PFSK-1 (cell line): Measurements from ENCODE around the gene EIF5A.

Source experiments
- FOXP2 ChIP-seq: optimal IDR thresholded peaks from 2 replicates; pipeline ENCODE3; 2011; ENCODE audit warnings: borderline replicate concordance, control low read depth, inconsistent platforms; ENCODE audit not compliant: insufficient read depth; ENCODE audit errors: extremely low read length, extremely low read depth
- POLR2AphosphoS5 ChIP-seq: IDR thresholded peaks from 2 replicates; pipeline ENCODE4 v1.6.1; 2012; ENCODE audit warnings: low read depth, mild to moderate bottlenecking, control low read depth, low read length, moderate library complexity
- SIN3A ChIP-seq: IDR thresholded peaks from 2 replicates; pipeline ENCODE4 v1.6.1; 2012; ENCODE audit warnings: mild to moderate bottlenecking, low read length, moderate library complexity, borderline replicate concordance; ENCODE audit not compliant: insufficient read depth
- TAF1 ChIP-seq: IDR thresholded peaks from 2 replicates; pipeline ENCODE4 v1.6.1; 2012; ENCODE audit warnings: low read length, control low read depth, borderline replicate concordance; ENCODE audit not compliant: insufficient read depth
- TF ChIP-seq, protein P1 (sequence below), 2 experiments: IDR thresholded peaks; 2 replicates each; pipeline versions ENCODE4 v1.6.1 to v1.8.0; 2011 to 2012; ENCODE audit warnings: low read depth in 2 of 2, low read length in 2 of 2, control low read depth in 1 of 2, inconsistent platforms in 1 of 2, mild to moderate bottlenecking in 1 of 2, moderate library complexity in 1 of 2; ENCODE audit not compliant: insufficient read depth in 1 of 2

The EIF5A gene

DNA sequence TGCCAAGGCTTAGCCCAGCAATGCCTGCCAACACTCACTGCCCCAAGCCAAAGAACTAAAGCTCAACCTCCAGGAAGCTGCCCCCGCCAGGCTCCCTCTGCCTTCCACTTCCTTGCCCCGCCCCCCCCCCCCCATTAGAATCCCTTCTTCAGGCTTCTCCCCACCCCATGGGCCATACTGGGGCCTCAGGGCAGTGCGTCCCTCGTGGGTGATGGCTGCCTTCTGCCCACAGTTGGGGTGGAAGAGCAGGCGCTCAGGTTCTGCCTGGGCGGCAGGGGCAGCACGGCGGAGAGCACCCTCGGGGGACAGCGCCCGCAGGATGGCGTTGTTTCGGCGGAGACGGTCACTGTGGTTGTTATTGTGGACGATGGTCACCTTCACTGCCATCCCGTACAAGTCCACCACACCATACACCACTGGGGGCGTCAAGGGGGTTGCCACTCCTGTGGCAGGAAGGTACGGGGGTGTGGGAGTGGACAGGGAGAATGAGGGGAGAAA, 17.7 kb downstream of the EIF5A start:
- TF ChIP-seq FOXP2: no peak
- TF ChIP-seq, protein P1, sequence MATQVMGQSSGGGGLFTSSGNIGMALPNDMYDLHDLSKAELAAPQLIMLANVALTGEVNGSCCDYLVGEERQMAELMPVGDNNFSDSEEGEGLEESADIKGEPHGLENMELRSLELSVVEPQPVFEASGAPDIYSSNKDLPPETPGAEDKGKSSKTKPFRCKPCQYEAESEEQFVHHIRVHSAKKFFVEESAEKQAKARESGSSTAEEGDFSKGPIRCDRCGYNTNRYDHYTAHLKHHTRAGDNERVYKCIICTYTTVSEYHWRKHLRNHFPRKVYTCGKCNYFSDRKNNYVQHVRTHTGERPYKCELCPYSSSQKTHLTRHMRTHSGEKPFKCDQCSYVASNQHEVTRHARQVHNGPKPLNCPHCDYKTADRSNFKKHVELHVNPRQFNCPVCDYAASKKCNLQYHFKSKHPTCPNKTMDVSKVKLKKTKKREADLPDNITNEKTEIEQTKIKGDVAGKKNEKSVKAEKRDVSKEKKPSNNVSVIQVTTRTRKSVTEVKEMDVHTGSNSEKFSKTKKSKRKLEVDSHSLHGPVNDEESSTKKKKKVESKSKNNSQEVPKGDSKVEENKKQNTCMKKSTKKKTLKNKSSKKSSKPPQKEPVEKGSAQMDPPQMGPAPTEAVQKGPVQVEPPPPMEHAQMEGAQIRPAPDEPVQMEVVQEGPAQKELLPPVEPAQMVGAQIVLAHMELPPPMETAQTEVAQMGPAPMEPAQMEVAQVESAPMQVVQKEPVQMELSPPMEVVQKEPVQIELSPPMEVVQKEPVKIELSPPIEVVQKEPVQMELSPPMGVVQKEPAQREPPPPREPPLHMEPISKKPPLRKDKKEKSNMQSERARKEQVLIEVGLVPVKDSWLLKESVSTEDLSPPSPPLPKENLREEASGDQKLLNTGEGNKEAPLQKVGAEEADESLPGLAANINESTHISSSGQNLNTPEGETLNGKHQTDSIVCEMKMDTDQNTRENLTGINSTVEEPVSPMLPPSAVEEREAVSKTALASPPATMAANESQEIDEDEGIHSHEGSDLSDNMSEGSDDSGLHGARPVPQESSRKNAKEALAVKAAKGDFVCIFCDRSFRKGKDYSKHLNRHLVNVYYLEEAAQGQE (IDR thresholded peaks at IDR 0.05; ENCODE audit: insufficient read depth in 1 of 2, low read depth in 2 of 2, low read length in 2 of 2): no peak
- no peak for TF ChIP-seq SIN3A
- no peak for TF ChIP-seq POLR2AphosphoS5

DNA sequence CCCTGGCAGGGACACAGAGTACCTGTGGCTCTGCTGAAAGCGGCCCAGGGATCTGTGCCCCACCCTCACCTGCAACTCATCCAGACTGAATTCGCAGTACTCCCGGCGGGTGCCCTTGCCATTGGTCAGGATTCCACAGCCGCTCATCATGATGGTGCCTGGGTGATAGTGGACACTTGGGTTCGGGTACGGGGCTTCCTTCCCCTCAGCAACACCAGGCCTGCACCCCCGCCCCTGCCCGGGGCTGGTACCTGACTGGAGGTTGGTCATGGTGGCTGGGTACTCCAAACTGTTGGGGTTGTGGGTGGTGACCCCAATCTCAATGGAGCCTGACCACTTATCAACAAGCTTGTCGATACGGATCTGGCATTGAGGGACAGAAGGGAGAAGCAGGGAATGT, 18.8 kb downstream of the EIF5A start:
- TF ChIP-seq POLR2AphosphoS5: no peak
- TF ChIP-seq, protein P1 (IDR thresholded peaks at IDR 0.05; ENCODE audit: insufficient read depth in 1 of 2, low read depth in 2 of 2, low read length in 2 of 2): no peak
- no peak for TF ChIP-seq FOXP2
- TF ChIP-seq TAF1: no peak
- no peak for TF ChIP-seq SIN3A

DNA sequence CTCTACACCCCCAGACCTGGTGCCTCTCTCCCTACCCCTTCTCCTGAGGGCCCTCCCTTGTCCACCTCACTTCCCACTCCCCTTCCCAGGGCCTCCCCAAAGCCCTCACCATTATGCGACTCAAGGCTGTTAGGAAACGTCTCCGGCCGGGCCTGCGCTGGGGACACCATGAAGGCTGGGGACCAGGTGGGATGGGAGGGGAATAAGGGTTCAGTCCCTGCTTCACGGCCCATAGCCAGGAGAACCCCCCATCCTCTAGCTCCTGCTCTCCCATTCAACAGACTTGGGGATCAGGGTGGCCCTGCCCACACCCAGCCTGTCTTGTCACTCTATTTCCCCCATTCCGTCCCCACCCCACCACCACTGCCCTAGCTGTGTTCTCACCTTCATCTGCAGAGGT, 19.6 kb downstream of the EIF5A start:
- TF ChIP-seq TAF1: no peak
- TF ChIP-seq POLR2AphosphoS5: no peak
- TF ChIP-seq, protein P1 (IDR thresholded peaks at IDR 0.05; ENCODE audit: insufficient read depth in 1 of 2, low read depth in 2 of 2, low read length in 2 of 2): no peak
- TF ChIP-seq SIN3A: no peak
- TF ChIP-seq FOXP2: no peak

DNA sequence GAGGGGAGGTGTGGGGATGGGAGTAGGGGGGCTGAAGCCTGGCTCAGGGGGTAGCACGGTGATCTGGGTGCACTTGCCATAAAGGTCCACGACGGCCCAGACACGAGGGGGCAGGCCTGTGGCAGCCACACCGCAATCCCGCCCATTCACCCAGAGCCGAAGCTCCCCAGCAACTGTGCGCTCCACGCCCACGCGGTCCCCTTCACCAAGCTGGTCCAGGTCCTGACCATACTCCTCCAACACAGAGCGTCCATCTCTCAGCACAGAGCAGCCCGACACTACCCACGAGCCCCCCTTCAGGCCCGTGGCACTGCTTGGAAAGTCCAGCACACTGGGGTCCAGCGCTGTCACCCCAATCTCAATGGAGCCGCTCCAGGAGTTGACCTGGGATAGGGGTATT, 20.1 kb downstream of the EIF5A start:
- TF ChIP-seq, protein P1 (IDR thresholded peaks at IDR 0.05; ENCODE audit: insufficient read depth in 1 of 2, low read depth in 2 of 2, low read length in 2 of 2): no peak
- TF ChIP-seq SIN3A (no peak), FOXP2 (no peak), POLR2AphosphoS5 (no peak), TAF1 (no peak)

DNA sequence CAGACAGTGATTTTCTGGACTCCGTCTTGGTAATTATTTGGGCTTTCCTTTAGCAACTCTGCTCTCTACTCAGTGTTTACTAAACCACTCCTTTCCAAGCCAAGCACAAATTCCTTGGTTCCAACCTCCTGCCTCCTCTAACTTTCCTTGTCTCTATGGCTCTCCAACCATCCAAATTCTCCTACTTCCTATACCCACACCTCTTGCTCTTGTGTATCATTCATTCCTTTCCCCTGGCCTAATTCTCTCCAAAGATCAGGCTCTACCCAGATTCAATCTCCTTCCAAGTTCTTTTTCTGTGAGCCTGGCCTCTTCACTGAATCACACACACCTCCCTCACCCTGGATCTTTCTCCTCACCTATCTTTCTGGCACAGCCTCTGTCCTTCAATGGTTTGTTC, 20.6 kb downstream of the EIF5A start:
- no peak for TF ChIP-seq SIN3A
- TF ChIP-seq FOXP2: no peak
- TF ChIP-seq, protein P1 (IDR thresholded peaks at IDR 0.05; ENCODE audit: insufficient read depth in 1 of 2, low read depth in 2 of 2, low read length in 2 of 2): no peak
- no peak for TF ChIP-seq TAF1
- no peak for TF ChIP-seq POLR2AphosphoS5
